IPS-NIHi11 (cell line): ENCODE results near the gene DRC3.

Experiments
- DNase-seq: peaks from one replicate; pipeline ENCODE4 v3.0.0; 2012; ENCODE audit warnings: mixed read lengths, low spot score

The DRC3 gene

GRCh38 chr17:18055597-18055996 is 82.9 kb downstream of the DRC3 start:
- no peak for DNase-seq

- DNase-seq, result no peak
Measured at GRCh38 chr17:18056214-18056613, 83.6 kb downstream of the DRC3 start.

GRCh38 chr17:18059283-18059682 is 86.6 kb downstream of the DRC3 start:
- DNase-seq, result no peak

GRCh38 chr17:18064053-18064452 is 91.4 kb downstream of the DRC3 start:
- DNase-seq, result no peak

- DNase-seq, result no peak
Measured at GRCh38 chr17:18065546-18065945, 92.9 kb downstream of the DRC3 start.
